SK-N-SH (cell line): ENCODE results near the gene ZFHX3. TPM values are rescaled to one million over a fixed set of nuclear protein-coding genes. Genes with fewer than 3 reads are reported as not detected.

ENCODE experiments used
- CTCF ChIA-PET: fragments of 300-600, 350-600 bp; formaldehyde crosslinking; extraction: SDS; loops from one replicate; lab custom pipeline; 2021; lab: Yijun Ruan, JAX
- POLR2A ChIA-PET: fragments of 350-600 bp; sonication (Branson Sonifier 250); formaldehyde crosslinking; extraction: SDS; loops from one replicate; lab custom pipeline; 2020; ENCODE audit warnings: antibody characterized with exemption, inconsistent platforms; lab: Yijun Ruan, JAX
- DNase-seq: peaks from one replicate; pipeline ENCODE4 v3.0.0; 2012
- H2AFZ ChIP-seq: fragments of 200-600 bp; sonication (generic); 2 replicates; pipeline ENCODE4 v1.8.1; 2016; ENCODE audit warnings: antibody characterized with exemption, mild to moderate bottlenecking, low read depth
- H3F3A ChIP-seq: fragments of 200-600 bp; sonication (generic); replicated peaks from 2 replicates; pipeline ENCODE3; 2016; ENCODE audit warnings: antibody characterized with exemption, mild to moderate bottlenecking; ENCODE audit not compliant: insufficient read depth
- H3K27ac ChIP-seq, 2 experiments: fragments of 200-500 bp in 1 of 2; fragments of 200-600 bp in 1 of 2; sonication (Bioruptor generic) in 1 of 2; sonication (generic), shearing (Covaris generic) in 1 of 2; 2 replicates each; pipeline versions ENCODE4 v1.5.1 to v1.6.1; 2014 to 2016; ENCODE audit warnings: low read depth in 2 of 2, inconsistent platforms in 1 of 2, low read length in 1 of 2, mild to moderate bottlenecking in 1 of 2, mixed read lengths in 1 of 2
- H3K27me3 ChIP-seq: fragments of 200-600 bp; sonication (generic), shearing (Covaris generic); 2 replicates; pipeline ENCODE4 v1.6.1; 2016; ENCODE audit warnings: mixed run types; ENCODE audit not compliant: insufficient read depth
- H3K36me3 ChIP-seq, 2 experiments: fragments of 200-500 bp in 1 of 2; fragments of 200-600 bp in 1 of 2; sonication (Bioruptor generic) in 1 of 2; sonication (generic) in 1 of 2; replicated peaks in 1 of 2; 2 replicates each; pipeline versions ENCODE3 to v1.5.1; 2014 to 2016; ENCODE audit warnings: low read length in 1 of 2, mild to moderate bottlenecking in 1 of 2; ENCODE audit not compliant: insufficient read depth in 2 of 2, control insufficient read depth in 1 of 2
- H3K4me1 ChIP-seq, 2 experiments: fragments of 200-500 bp in 1 of 2; fragments of 200-600 bp in 1 of 2; sonication (Bioruptor generic) in 1 of 2; sonication (generic), shearing (Covaris generic) in 1 of 2; 2 replicates each; pipeline versions ENCODE4 v1.5.1 to v1.6.1; 2014 to 2016; ENCODE audit warnings: low read depth in 1 of 2, low read length in 1 of 2, mixed run types in 1 of 2; ENCODE audit not compliant: insufficient read depth in 2 of 2, control insufficient read depth in 1 of 2
- H3K4me2 ChIP-seq: fragments of 200-600 bp; sonication (generic), shearing (Covaris generic); 2 replicates; pipeline ENCODE4 v1.6.1; 2017; ENCODE audit warnings: mixed run types
- H3K4me3 ChIP-seq, 2 experiments: fragments of 200-500 bp in 1 of 2; fragments of 200-600 bp in 1 of 2; sonication (Bioruptor generic) in 1 of 2; sonication (generic), shearing (Covaris generic) in 1 of 2; 2 replicates each; pipeline versions ENCODE4 v1.5.1 to v1.8.1; 2014 to 2016; ENCODE audit warnings: low read depth in 2 of 2, inconsistent platforms in 1 of 2, low read length in 1 of 2, mild to moderate bottlenecking in 1 of 2, mixed read lengths in 1 of 2, moderate library complexity in 1 of 2
- H3K79me2 ChIP-seq: fragments of 200-600 bp; sonication (generic); 2 replicates; pipeline ENCODE4 v1.8.1; 2017; ENCODE audit warnings: mild to moderate bottlenecking; ENCODE audit not compliant: insufficient read depth
- H3K9ac ChIP-seq: fragments of 200-600 bp; sonication (generic); 2 replicates; pipeline ENCODE4 v1.6.1; 2017; ENCODE audit warnings: mixed run types
- H3K9me2 ChIP-seq: fragments of 200-600 bp; sonication (generic); 2 replicates; pipeline ENCODE4 v1.6.1; 2017; ENCODE audit warnings: mixed run types
- H3K9me3 ChIP-seq: fragments of 200-600 bp; sonication (generic); 2 replicates; pipeline ENCODE4 v1.6.1; 2017; ENCODE audit warnings: mixed run types, mild to moderate bottlenecking, moderate library complexity
- H4K20me1 ChIP-seq: fragments of 200-600 bp; sonication (generic); 2 replicates; pipeline ENCODE4 v1.6.1; 2017; ENCODE audit warnings: mild to moderate bottlenecking, mixed run types; ENCODE audit not compliant: insufficient read depth
- ELF1 ChIP-seq: IDR thresholded peaks from 2 replicates; pipeline ENCODE4 v1.4.0; 2012
- EP300 ChIP-seq, 2 experiments: IDR thresholded peaks; 2 replicates each; pipeline versions ENCODE4 v1.4.0 to v1.6.1; 2012; ENCODE audit warnings: borderline replicate concordance in 1 of 2, low read depth in 1 of 2, low read length in 1 of 2
- EZH2phosphoT487 ChIP-seq: fragments of 200-600 bp; sonication (generic); IDR thresholded peaks from 2 replicates; pipeline ENCODE4 v1.6.1; 2017; ENCODE audit warnings: low read depth, mixed run types, mild to moderate bottlenecking, antibody characterized with exemption, moderate library complexity, borderline replicate concordance
- FOSL2 ChIP-seq: IDR thresholded peaks from 2 replicates; pipeline ENCODE4 v1.4.0; 2012; ENCODE audit warnings: low read depth, mild to moderate bottlenecking, moderate library complexity, borderline replicate concordance
- FOXM1 ChIP-seq: IDR thresholded peaks from 2 replicates; pipeline ENCODE4 v1.4.0; 2012; ENCODE audit warnings: low read depth, mild to moderate bottlenecking
- GABPA ChIP-seq: IDR thresholded peaks from 2 replicates; pipeline ENCODE4 v1.4.0; 2012; ENCODE audit warnings: low read depth, mild to moderate bottlenecking
- NFIC ChIP-seq: IDR thresholded peaks from 2 replicates; pipeline ENCODE4 v1.4.0; 2012; ENCODE audit warnings: borderline replicate concordance
- POLR2AphosphoS5 ChIP-seq: IDR thresholded peaks from 2 replicates; pipeline ENCODE4 v1.6.1; 2012; ENCODE audit warnings: low read depth, low read length
- RAD21 ChIP-seq: IDR thresholded peaks from 2 replicates; pipeline ENCODE4 v1.6.1; 2012; ENCODE audit warnings: mild to moderate bottlenecking, low read length
- RXRA ChIP-seq: IDR thresholded peaks from 2 replicates; pipeline ENCODE4 v1.4.0; 2012; ENCODE audit warnings: low read depth, mild to moderate bottlenecking, borderline replicate concordance
- SIN3A ChIP-seq: IDR thresholded peaks from 2 replicates; pipeline ENCODE4 v1.6.1; 2012; ENCODE audit warnings: low read depth, mild to moderate bottlenecking, low read length, moderate library complexity, borderline replicate concordance
- SMC3 ChIP-seq: IDR thresholded peaks from 2 replicates; pipeline ENCODE4 v1.6.1; 2012; ENCODE audit warnings: low read depth, low read length, improper control_type of control experiment
- TCF12 ChIP-seq: IDR thresholded peaks from 2 replicates; pipeline ENCODE4 v1.4.0; 2012
- WGBS: methylation state at CpG from one replicate; pipeline ENCODE4 v1.1.6; 2017; ENCODE audit warnings: low lambda C conversion rate; 5-methylcytosine and 5-hydroxymethylcytosine counted together
- polyA plus RNA-seq, 3 experiments: library from polyadenylated mRNA; depleted of rRNA; stranded (reverse); fragments of >200 nt; gene quantifications; 2 replicates each; pipeline ENCODE4 v1.2.3, GENCODE V29; 2012
- TF ChIP-seq, protein P1 (sequence below): IDR thresholded peaks from 2 replicates; pipeline ENCODE4 v1.4.0; 2012; ENCODE audit warnings: low read depth
- TF ChIP-seq, protein P2 (sequence below): fragments of 150-350 bp; IDR thresholded peaks from 2 replicates; pipeline ENCODE4 v1.6.1; 2016; ENCODE audit warnings: mild to moderate bottlenecking, low read depth, low read length

Gene ZFHX3
- polyA plus RNA-seq, 1 of the 3 experiments (the other 2 are of a cell fraction): 2.0 TPM

- Histone ChIP-seq H3K36me3 (no peaks in the 10 kb centered on the region), H3K4me2 (peak overlapping the region; percentile 15; the same call in 1 of the 2 replicates), H2AFZ (no peak overlapping the region), H3K27ac (no peak overlapping the region), H3F3A (peaks cover 26% of the 10 kb centered on the region), H4K20me1 (peaks cover 63% of the 10 kb centered on the region), H3K4me1 (peaks cover 17 to 21% of the 10 kb centered on the region in 2 experiments), H3K9me3 (no peaks in the 10 kb centered on the region), H3K27me3 (no peaks in the 10 kb centered on the region), H3K9ac (no peak overlapping the region), H3K9me2 (no peaks in the 10 kb centered on the region), H3K79me2 (peaks cover 91% of the 10 kb centered on the region), H3K4me3 (no peak overlapping the region)
- 93% methylated on average over 7 of the region's 18 CpGs for WGBS
- POLR2A ChIA-PET: no interaction called here
- CTCF ChIA-PET: interaction anchor here (0.6 kb wide), 1 partner anchor 85 kb away, joined by 3 read pairs; no protein-coding TSS in a partner anchor
- no peak for DNase-seq
- TF ChIP-seq RXRA (no peak), GABPA (no peak), ELF1 (no peak), POLR2AphosphoS5 (no peak)
These were observed 32.1 kb downstream of the ZFHX3 start for GRCh38 chr16:73015612-73016487.

GRCh38 chr16:73014768-73015167 lies 33.2 kb downstream of the ZFHX3 start:
- ChIA-PET POLR2A (interaction anchor here (0.6 kb wide), 1 partner anchor 342 kb away, joined by 3 read pairs; no protein-coding TSS in a partner anchor), CTCF (interaction anchor here (0.6 kb wide), 1 partner anchor 84 kb away, joined by 3 read pairs; no protein-coding TSS in a partner anchor)
- no peak for DNase-seq
- Histone ChIP-seq H3K9me3 (no peaks in the 10 kb centered on the region), H4K20me1 (peaks cover 67% of the 10 kb centered on the region), H3K4me1 (peaks cover 18 to 19% of the 10 kb centered on the region in 2 experiments), H3K79me2 (peaks cover 98% of the 10 kb centered on the region), H3K27ac (no peak overlapping the region), H3K4me3 (no peak overlapping the region), H3K4me2 (no peak overlapping the region), H3F3A (peaks cover 16% of the 10 kb centered on the region), H3K9ac (no peak overlapping the region), H3K27me3 (no peaks in the 10 kb centered on the region), H3K36me3 (no peaks in the 10 kb centered on the region), H3K9me2 (no peaks in the 10 kb centered on the region), H2AFZ (no peak overlapping the region)
- TF ChIP-seq FOXM1 (no peak), SIN3A (no peak), RXRA (no peak), SMC3 (no peak), EP300 (IDR thresholded peaks at IDR 0.05; ENCODE audit: borderline replicate concordance in 1 of 2, low read depth in 1 of 2, low read length in 1 of 2) (no peak), TCF12 (no peak), RAD21 (no peak)
- 98% methylated on average over 3 of the region's 3 CpGs for WGBS

GRCh38 chr16:73013974-73014373 lies 34.0 kb downstream of the ZFHX3 start:
- POLR2A ChIA-PET: no interaction called here
- no peak for DNase-seq
- H3K4me3 ChIP-seq: no peak overlapping the region
- peaks cover 98% of the 10 kb centered on the region for H3K79me2 ChIP-seq
- H3K4me1 ChIP-seq: peaks cover 10 to 11% of the 10 kb centered on the region in 2 experiments; a peak in 3 of 4 replicates
- no peaks in the 10 kb centered on the region for H3K9me3 ChIP-seq
- no peak overlapping the region for H2AFZ ChIP-seq
- peaks cover 59% of the 10 kb centered on the region for H4K20me1 ChIP-seq
- no peak overlapping the region for H3K9ac ChIP-seq
- no peaks in the 10 kb centered on the region for H3K36me3 ChIP-seq
- H3K27ac ChIP-seq: no peak overlapping the region
- CTCF ChIA-PET: no interaction called here
- no peaks in the 10 kb centered on the region for H3K27me3 ChIP-seq
- TF ChIP-seq ELF1 (no peak), GABPA (no peak), EZH2phosphoT487 (no peak), FOSL2 (no peak), NFIC (no peak), SIN3A (no peak)
- TF ChIP-seq, protein P1, sequence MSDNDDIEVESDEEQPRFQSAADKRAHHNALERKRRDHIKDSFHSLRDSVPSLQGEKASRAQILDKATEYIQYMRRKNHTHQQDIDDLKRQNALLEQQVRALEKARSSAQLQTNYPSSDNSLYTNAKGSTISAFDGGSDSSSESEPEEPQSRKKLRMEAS: no peak
- TF ChIP-seq, protein P2, sequence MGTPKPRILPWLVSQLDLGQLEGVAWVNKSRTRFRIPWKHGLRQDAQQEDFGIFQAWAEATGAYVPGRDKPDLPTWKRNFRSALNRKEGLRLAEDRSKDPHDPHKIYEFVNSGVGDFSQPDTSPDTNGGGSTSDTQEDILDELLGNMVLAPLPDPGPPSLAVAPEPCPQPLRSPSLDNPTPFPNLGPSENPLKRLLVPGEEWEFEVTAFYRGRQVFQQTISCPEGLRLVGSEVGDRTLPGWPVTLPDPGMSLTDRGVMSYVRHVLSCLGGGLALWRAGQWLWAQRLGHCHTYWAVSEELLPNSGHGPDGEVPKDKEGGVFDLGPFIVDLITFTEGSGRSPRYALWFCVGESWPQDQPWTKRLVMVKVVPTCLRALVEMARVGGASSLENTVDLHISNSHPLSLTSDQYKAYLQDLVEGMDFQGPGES: no peak
- peaks cover 8% of the 10 kb centered on the region for H3F3A ChIP-seq
- WGBS: 94% methylated on average over 5 of the region's 5 CpGs
- no peak overlapping the region for H3K4me2 ChIP-seq
- no peaks in the 10 kb centered on the region for H3K9me2 ChIP-seq
